Cardiac muscle cell (in vitro differentiated cells and primary cell): Measurements from ENCODE around the gene ZFP69. TPM values are rescaled to one million over a fixed set of nuclear protein-coding genes. Genes with fewer than 3 reads are reported as not detected.
A peak's percentile ranks its signal among the peaks of the same experiment; 100 is the strongest.

Source experiments
- DNase-seq, 2 donors: peaks; one replicate each; pipeline versions ENCODE4 v3.0.0 to v3.0.0-alpha.2; 2010 to 2017; ENCODE audit warnings: low read depth in 1 of 2, low spot score in 1 of 2
- H3K27ac ChIP-seq: fragments of 200-600 bp; sonication (generic); 2 replicates; pipeline ENCODE4 v1.5.1; 2016
- H3K27me3 ChIP-seq: fragments of 200-600 bp; sonication (generic); 2 replicates; pipeline ENCODE4 v1.6.0; 2016; ENCODE audit warnings: control low read depth
- H3K36me3 ChIP-seq: fragments of 200-600 bp; sonication (generic); 2 replicates; pipeline ENCODE4 v1.5.1; 2016; ENCODE audit warnings: control low read depth
- H3K4me1 ChIP-seq: fragments of 200-600 bp; sonication (generic); 2 replicates; pipeline ENCODE4 v1.8.1; 2017; ENCODE audit warnings: low read depth, mild to moderate bottlenecking, mixed run types
- H3K4me3 ChIP-seq: fragments of 200-600 bp; sonication (generic); 2 replicates; pipeline ENCODE4 v1.5.1; 2016; ENCODE audit warnings: mild to moderate bottlenecking
- H3K9me3 ChIP-seq: fragments of 200-600 bp; sonication (generic); 2 replicates; pipeline ENCODE4 v1.5.1; 2017; ENCODE audit warnings: low read depth, mild to moderate bottlenecking, control low read depth
- polyA plus RNA-seq: library from polyadenylated mRNA; unstranded; fragments of >200 nt; fragmentation: Nextera tagmentation; extraction: Ambion mirVana; gene quantifications from 2 replicates; pipeline ENCODE4 v1.2.1, GENCODE V29; 2016
- total RNA-seq: library from RNA; depleted of rRNA; stranded (reverse); fragments of >200 nt; gene quantifications from 2 replicates; pipeline ENCODE4 v1.2.3, GENCODE V29; 2016
- TF ChIP-seq, protein P1 (sequence below): IDR thresholded peaks from 2 replicates; pipeline ENCODE4 v1.5.1; 2012; ENCODE audit warnings: low read depth, mild to moderate bottlenecking, low read length

ZFP69 gene
- total and polyA plus RNA-seq, 2 experiments from 2014 or later: 2.9 to 7.2 TPM

DNA sequence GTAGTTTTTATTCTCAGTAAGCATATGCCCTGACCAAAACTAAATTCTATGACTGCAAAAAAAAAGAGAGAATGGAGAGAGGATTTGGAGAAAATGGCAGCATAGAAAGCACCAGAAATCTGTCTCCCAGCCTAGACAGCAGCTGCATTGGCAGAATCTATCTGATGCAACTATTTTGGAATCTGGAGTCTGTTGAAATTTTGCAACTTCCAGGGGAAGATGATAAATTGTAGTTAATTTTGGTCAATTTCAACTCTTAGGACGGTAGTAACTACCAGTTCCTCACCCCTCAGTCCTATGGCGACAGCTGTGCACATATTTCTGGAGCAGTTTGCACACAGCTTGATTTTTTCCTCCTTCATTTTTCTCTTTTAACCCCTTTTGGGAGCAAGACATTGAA, 42.4 kb downstream of the ZFP69 start:
- no peak overlapping the region for H3K27ac ChIP-seq
- no peaks in the 10 kb centered on the region for H3K27me3 ChIP-seq
- H3K36me3 ChIP-seq: peaks cover 3% of the 10 kb centered on the region
- TF ChIP-seq, protein P1, sequence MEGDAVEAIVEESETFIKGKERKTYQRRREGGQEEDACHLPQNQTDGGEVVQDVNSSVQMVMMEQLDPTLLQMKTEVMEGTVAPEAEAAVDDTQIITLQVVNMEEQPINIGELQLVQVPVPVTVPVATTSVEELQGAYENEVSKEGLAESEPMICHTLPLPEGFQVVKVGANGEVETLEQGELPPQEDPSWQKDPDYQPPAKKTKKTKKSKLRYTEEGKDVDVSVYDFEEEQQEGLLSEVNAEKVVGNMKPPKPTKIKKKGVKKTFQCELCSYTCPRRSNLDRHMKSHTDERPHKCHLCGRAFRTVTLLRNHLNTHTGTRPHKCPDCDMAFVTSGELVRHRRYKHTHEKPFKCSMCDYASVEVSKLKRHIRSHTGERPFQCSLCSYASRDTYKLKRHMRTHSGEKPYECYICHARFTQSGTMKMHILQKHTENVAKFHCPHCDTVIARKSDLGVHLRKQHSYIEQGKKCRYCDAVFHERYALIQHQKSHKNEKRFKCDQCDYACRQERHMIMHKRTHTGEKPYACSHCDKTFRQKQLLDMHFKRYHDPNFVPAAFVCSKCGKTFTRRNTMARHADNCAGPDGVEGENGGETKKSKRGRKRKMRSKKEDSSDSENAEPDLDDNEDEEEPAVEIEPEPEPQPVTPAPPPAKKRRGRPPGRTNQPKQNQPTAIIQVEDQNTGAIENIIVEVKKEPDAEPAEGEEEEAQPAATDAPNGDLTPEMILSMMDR: no peak
- no peak overlapping the region for H3K4me3 ChIP-seq
- peak in 1 of 2 donors; percentile 35 for DNase-seq
- H3K9me3 ChIP-seq: no peaks in the 10 kb centered on the region
- no peaks in the 10 kb centered on the region for H3K4me1 ChIP-seq

DNA sequence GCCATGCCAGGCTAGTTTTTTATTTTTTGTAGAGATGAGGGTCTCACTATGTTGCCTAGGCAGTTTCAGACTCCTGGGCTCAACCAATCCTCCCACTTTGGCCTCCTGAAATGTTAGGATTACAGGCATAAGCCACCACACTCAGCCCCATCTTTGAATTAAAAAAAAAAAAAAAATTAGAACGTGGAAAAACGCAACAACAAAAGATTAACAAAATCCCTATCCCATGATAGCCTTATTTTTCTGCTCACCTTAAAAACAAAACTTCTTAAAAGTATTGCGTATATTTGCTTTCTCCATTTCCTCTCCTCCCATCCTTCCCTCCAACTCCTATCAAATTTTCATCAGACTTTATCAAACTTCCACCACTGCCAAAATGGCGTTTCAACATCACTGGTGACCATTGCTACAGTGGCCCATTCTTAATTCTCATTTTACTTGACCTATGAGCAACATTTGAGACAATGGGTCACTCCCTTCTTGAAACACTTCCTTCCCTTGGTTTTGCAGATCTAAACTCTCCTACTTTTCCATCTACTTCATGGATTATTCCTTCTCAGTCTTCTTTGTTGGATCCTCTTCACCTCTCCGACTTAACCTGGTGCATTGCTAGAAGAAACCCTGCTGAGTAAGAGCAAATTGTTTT, 53.8 kb downstream of the ZFP69 start:
- H3K27ac ChIP-seq: peak overlapping the region; percentile 83
- TF ChIP-seq, protein P1: no peak

DNA sequence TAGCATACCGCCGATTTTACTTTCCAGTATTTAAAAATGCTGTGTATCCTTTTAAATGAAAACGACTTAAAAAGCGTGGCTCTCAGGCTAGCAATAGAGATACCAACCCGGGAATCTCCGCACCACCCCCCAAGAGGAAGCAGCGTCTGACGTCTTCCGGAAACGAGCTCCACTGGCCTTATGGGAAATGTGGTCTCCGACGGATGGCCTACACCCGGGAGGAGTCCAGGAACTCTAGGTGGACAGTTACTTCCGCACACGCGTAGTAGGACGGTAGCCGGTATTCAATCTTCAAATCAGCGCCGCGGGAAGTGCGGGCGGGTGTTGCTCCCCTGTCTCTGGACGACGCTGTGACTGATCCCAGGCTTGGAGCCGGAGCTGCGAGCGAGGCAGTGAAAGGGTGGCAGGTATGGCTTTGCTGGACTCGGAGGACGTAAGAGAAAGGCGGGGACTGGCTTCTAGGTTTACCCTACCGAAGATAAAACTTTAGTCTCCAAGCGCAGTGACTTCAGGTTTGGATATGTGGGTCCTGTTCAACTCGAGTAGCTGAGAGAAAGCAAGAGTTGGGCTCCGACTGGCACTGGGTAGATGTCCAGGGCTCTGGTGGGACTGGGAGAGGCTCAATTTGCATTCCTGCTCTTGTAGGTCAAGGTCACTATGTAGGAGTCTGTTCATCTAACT, 54.4 kb downstream of the ZFP69 start, which contains the start of gene ZNF684:
TSS of gene ZNF684 (plus strand) at position 257 of the 681 bp plus-strand sequence. CDS start 1,530 bp downstream, outside the sequence.
- DNase-seq: peak; percentile 94 to 97
- peak within 1 kb of the TSS; percentile 83 for H3K27ac ChIP-seq
- no peaks in the 10 kb centered on the region for H3K36me3 ChIP-seq
- no peaks in the 10 kb centered on the region for H3K27me3 ChIP-seq
- peaks cover 10% of the 10 kb centered on the region for H3K4me1 ChIP-seq
- peak within 1 kb of the TSS; percentile 58 for H3K4me3 ChIP-seq
- H3K9me3 ChIP-seq: no peaks in the 10 kb centered on the region
- TF ChIP-seq, protein P1: no peak

More for the DNA sequence above, 53.8 kb downstream of the ZFP69 start:
- H3K4me1 ChIP-seq: peaks cover 10% of the 10 kb centered on the region
- H3K9me3 ChIP-seq: no peaks in the 10 kb centered on the region
- H3K27me3 ChIP-seq: no peaks in the 10 kb centered on the region
- peak in 1 of 2 donors; percentile 58 for DNase-seq
- no peaks in the 10 kb centered on the region for H3K36me3 ChIP-seq
- peak overlapping the region; percentile 58 for H3K4me3 ChIP-seq

DNA sequence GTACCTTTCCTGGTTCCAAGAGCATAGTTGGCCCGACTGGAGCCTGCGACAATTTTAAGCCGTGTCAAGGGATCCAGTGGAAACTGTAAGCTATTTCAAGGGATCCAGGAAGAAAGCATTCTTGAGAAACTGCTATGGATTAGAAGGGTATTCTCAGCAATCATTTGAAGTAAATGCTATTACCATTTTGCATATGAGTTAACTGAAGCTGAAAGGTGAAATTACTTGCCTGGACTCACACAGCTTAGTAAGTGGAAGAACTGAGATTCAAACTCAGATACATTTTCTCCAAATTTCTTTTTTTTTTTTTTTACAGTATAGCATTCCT, 54.9 kb downstream of the ZFP69 start:
- TF ChIP-seq, protein P1: no peak
- peak overlapping the region; percentile 83 for H3K27ac ChIP-seq

DNA sequence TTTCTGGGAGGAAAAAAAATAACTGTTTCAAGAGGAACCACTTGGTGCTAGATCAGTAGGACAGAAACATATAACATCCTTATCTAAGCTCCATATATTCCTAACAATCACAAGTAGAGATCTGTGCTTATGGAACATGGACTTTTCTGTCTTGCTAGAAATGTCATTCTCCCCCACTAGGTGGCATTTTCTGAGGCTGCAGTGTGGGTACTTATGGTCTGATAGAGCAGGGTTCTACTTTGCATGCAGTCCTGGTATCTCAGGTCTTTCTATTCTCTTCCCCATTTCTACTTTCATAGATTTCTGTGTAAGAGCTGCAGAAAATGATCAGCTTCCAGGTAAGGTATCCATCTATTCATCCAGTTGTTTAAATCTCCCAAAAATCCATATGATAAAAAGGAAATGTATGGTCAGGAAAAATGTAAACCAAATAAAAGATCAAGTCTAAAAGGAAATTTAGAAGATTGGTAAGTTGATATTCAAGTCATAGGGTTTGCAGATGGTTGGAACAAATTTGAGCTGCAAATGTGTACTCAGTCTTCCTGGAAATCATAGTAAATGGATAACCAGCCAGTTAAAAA, 55.8 kb downstream of the ZFP69 start:
- no peaks in the 10 kb centered on the region for H3K36me3 ChIP-seq
- TF ChIP-seq, protein P1: peak; percentile 75
- DNase-seq: peak; percentile 61 to 65
- peaks cover 10% of the 10 kb centered on the region for H3K4me1 ChIP-seq
- no peaks in the 10 kb centered on the region for H3K27me3 ChIP-seq
- peak overlapping the region; percentile 83 for H3K27ac ChIP-seq
- H3K4me3 ChIP-seq: peak overlapping the region; percentile 58
- H3K9me3 ChIP-seq: no peaks in the 10 kb centered on the region

More for the DNA sequence above, 54.9 kb downstream of the ZFP69 start:
- H3K36me3 ChIP-seq: no peaks in the 10 kb centered on the region
- DNase-seq: no peak
- H3K4me3 ChIP-seq: peak overlapping the region; percentile 58
- H3K27me3 ChIP-seq: no peaks in the 10 kb centered on the region
- H3K4me1 ChIP-seq: peaks cover 10% of the 10 kb centered on the region
- H3K9me3 ChIP-seq: no peaks in the 10 kb centered on the region
